HepG2 (cell line): ENCODE measurements around the gene NCBP2. TPM values are rescaled to one million over a fixed set of nuclear protein-coding genes. Genes with fewer than 3 reads are reported as not detected.
A peak's percentile ranks its signal among the peaks of the same experiment; 100 is the strongest.

Experiments
- FOXK1 ChIP-seq: sonication (generic); formaldehyde crosslinking; IDR thresholded peaks from 2 replicates; pipeline ENCODE4 v1.4.0; 2020; ENCODE audit warnings: low read depth, missing genetic modification reagents, borderline replicate concordance
- GZF1 ChIP-seq: sonication (generic); formaldehyde crosslinking; IDR thresholded peaks from 2 replicates; pipeline ENCODE4 v1.5.1; 2020; ENCODE audit warnings: mild to moderate bottlenecking, missing genetic modification reagents
- HDAC2 ChIP-seq: sonication (generic); formaldehyde crosslinking; IDR thresholded peaks from 2 replicates; pipeline ENCODE4 v1.4.0; 2020; ENCODE audit warnings: missing genetic modification reagents
- MXD4 ChIP-seq: IDR thresholded peaks from 2 replicates; pipeline ENCODE4 v1.6.1; 2016; ENCODE audit warnings: mild to moderate bottlenecking, missing biosample characterization, missing genetic modification reagents
- SIN3B ChIP-seq: fragments of 150-350 bp; IDR thresholded peaks from 2 replicates; pipeline ENCODE4 v1.6.1; 2014; ENCODE audit warnings: low read length
- SKI ChIP-seq: fragments of 450-650 bp; IDR thresholded peaks from one replicate; pipeline ENCODE4 v1.6.1; 2018; ENCODE audit warnings: mild to moderate bottlenecking; ENCODE audit not compliant: partially characterized antibody
- SOX6 ChIP-seq, 2 experiments: fragments of 450-650 bp in 1 of 2; sonication (generic) in 1 of 2; formaldehyde crosslinking in 1 of 2; IDR thresholded peaks; 2 replicates each; pipeline versions ENCODE4 v1.4.0 to v1.6.1; 2017 to 2020; ENCODE audit warnings: antibody characterized with exemption in 1 of 2, mild to moderate bottlenecking in 1 of 2, missing genetic modification reagents in 1 of 2
- YY1 ChIP-seq: IDR thresholded peaks from 2 replicates; pipeline ENCODE4 v1.6.1; 2011; ENCODE audit warnings: low read length, low read depth, moderate library complexity, mild to moderate bottlenecking; ENCODE audit not compliant: insufficient read depth, insufficient replicate concordance
- ZNF160 ChIP-seq: sonication (generic); formaldehyde crosslinking; IDR thresholded peaks from 2 replicates; pipeline ENCODE4 v1.8.0; 2022; ENCODE audit warnings: mild to moderate bottlenecking, inconsistent platforms, missing genetic modification reagents
- ZNF225 ChIP-seq: sonication (generic); formaldehyde crosslinking; IDR thresholded peaks from 2 replicates; pipeline ENCODE4 v1.4.0; 2020; ENCODE audit warnings: mild to moderate bottlenecking, missing genetic modification reagents
- ZNF232 ChIP-seq: sonication (generic); formaldehyde crosslinking; IDR thresholded peaks from 2 replicates; pipeline ENCODE4 v1.4.0; 2020; ENCODE audit warnings: missing genetic modification reagents, borderline replicate concordance
- ZNF468 ChIP-seq: sonication (generic); formaldehyde crosslinking; IDR thresholded peaks from 2 replicates; pipeline ENCODE4 v1.8.0; 2022; ENCODE audit warnings: mild to moderate bottlenecking, moderate library complexity, missing genetic modification reagents
- ZNF564 ChIP-seq: sonication (generic); formaldehyde crosslinking; IDR thresholded peaks from 2 replicates; pipeline ENCODE4 v1.8.1; 2023; ENCODE audit warnings: mild to moderate bottlenecking, missing genetic modification reagents
- ZNF746 ChIP-seq: sonication (generic); formaldehyde crosslinking; IDR thresholded peaks from 2 replicates; pipeline ENCODE4 v1.8.0; 2022; ENCODE audit warnings: mild to moderate bottlenecking, missing genetic modification reagents
- polyA plus RNA-seq, 8 experiments: library from polyadenylated mRNA; depleted of rRNA in 3 of 8; stranded (reverse) in 7 of 8; unstranded in 1 of 8; fragments of >200 nt; fragmentation: Illumina TruSeq in 4 of 8; extraction: Trizol in 4 of 8; gene quantifications; 2 replicates each; pipeline versions ENCODE4 v1.2.1 to v1.2.3, GENCODE V29; 2011 to 2016; ENCODE audit warnings: low read depth in 4 of 8, missing spikeins in 1 of 8, mixed read lengths in 1 of 8; ENCODE audit not compliant: insufficient read depth in 1 of 8
- total RNA-seq, 5 experiments: library from RNA; depleted of rRNA; stranded (reverse); fragments of >200 nt; fragmentation: Illumina TruSeq; extraction: Trizol; gene quantifications; 2 replicates each; pipeline ENCODE4 v1.2.3, GENCODE V29; 2016; ENCODE audit warnings: low read depth in 1 of 5
- TF ChIP-seq, protein P1 (sequence below): IDR thresholded peaks from 2 replicates; pipeline ENCODE4 v1.6.1; 2012; ENCODE audit warnings: low read length, improper control_type of control experiment
- TF ChIP-seq, protein P2 (sequence below): sonication (generic); formaldehyde crosslinking; IDR thresholded peaks from 2 replicates; pipeline ENCODE4 v1.9.0; 2021; ENCODE audit warnings: missing genetic modification reagents, borderline replicate concordance
- TF ChIP-seq, protein P3 (sequence below): sonication (generic); formaldehyde crosslinking; IDR thresholded peaks from 2 replicates; pipeline ENCODE4 v1.5.1; 2020; ENCODE audit warnings: mild to moderate bottlenecking, missing genetic modification reagents, borderline replicate concordance

NCBP2 gene
- total and polyA plus RNA-seq, 2 of the 13 experiments (the other 11 are each of a cell fraction or from before 2014, with no cell fraction given), result 58.7 to 95.5 TPM

DNA sequence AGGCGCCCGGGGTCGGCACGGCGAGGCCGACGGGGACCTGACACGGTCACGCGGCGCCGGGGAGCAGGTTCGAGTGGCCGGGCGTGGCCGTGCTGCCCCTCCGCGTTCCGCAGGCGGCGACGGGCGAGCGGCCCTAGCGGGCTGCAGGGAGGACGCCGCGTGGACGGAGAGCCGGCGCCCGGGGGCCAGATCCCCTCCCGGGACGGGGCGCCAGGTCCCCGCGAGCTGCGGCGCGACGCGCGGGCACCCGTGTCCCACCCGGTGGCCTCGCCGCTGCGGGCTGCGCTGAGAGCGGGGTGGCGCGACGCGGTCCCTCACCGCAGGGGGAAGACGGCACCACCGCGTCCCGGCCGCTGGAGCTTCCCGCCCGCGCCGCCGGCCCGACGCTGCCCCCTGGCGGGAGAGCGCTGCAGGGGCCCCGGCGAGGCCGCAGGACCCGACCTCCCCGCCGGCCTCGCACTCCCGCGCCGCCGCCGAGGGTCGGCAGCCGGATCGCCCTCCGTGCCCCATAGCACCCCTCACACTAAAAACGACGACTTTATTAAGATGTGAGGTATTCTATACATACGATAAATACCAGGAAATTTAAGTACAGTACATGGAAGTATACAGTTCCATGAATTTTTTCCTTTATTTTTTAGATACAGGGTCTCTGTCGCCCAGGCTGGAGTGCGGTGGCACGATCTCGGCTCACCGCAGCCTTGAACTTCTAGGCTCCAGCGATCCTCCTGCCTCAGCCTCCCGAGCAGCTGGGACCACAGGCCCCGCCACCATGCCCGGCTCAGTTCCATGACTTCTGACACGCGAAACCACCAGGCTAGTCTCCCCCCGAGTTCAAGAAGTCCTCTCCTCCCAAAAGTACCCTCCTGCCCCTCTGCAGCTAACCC, 27.6 kb upstream of the NCBP2 start (continued):
- TF ChIP-seq, protein P1, sequence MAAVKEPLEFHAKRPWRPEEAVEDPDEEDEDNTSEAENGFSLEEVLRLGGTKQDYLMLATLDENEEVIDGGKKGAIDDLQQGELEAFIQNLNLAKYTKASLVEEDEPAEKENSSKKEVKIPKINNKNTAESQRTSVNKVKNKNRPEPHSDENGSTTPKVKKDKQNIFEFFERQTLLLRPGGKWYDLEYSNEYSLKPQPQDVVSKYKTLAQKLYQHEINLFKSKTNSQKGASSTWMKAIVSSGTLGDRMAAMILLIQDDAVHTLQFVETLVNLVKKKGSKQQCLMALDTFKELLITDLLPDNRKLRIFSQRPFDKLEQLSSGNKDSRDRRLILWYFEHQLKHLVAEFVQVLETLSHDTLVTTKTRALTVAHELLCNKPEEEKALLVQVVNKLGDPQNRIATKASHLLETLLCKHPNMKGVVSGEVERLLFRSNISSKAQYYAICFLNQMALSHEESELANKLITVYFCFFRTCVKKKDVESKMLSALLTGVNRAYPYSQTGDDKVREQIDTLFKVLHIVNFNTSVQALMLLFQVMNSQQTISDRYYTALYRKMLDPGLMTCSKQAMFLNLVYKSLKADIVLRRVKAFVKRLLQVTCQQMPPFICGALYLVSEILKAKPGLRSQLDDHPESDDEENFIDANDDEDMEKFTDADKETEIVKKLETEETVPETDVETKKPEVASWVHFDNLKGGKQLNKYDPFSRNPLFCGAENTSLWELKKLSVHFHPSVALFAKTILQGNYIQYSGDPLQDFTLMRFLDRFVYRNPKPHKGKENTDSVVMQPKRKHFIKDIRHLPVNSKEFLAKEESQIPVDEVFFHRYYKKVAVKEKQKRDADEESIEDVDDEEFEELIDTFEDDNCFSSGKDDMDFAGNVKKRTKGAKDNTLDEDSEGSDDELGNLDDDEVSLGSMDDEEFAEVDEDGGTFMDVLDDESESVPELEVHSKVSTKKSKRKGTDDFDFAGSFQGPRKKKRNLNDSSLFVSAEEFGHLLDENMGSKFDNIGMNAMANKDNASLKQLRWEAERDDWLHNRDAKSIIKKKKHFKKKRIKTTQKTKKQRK, result no peak
- TF ChIP-seq SKI, result no peak
- peak; percentile 44; the same call in 1 of the 2 replicates for TF ChIP-seq ZNF746
- peak; percentile 66 for TF ChIP-seq YY1
- no peak for TF ChIP-seq SOX6 (IDR thresholded peaks at IDR 0.05)
- TF ChIP-seq SOX6 (CRISPR knock-in tag; IDR thresholded peaks at IDR 0.05), result no peak
- TF ChIP-seq ZNF232, result no peak; the same call in 1 of the 2 replicates
- TF ChIP-seq GZF1, result no peak
- no peak for TF ChIP-seq FOXK1 (CRISPR knock-in tag)
- no peak for TF ChIP-seq SIN3B
- TF ChIP-seq ZNF225, result no peak
- TF ChIP-seq, protein P2, sequence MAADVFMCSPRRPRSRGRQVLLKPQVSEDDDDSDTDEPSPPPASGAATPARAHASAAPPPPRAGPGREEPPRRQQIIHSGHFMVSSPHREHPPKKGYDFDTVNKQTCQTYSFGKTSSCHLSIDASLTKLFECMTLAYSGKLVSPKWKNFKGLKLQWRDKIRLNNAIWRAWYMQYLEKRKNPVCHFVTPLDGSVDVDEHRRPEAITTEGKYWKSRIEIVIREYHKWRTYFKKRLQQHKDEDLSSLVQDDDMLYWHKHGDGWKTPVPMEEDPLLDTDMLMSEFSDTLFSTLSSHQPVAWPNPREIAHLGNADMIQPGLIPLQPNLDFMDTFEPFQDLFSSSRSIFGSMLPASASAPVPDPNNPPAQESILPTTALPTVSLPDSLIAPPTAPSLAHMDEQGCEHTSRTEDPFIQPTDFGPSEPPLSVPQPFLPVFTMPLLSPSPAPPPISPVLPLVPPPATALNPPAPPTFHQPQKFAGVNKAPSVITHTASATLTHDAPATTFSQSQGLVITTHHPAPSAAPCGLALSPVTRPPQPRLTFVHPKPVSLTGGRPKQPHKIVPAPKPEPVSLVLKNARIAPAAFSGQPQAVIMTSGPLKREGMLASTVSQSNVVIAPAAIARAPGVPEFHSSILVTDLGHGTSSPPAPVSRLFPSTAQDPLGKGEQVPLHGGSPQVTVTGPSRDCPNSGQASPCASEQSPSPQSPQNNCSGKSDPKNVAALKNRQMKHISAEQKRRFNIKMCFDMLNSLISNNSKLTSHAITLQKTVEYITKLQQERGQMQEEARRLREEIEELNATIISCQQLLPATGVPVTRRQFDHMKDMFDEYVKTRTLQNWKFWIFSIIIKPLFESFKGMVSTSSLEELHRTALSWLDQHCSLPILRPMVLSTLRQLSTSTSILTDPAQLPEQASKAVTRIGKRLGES (CRISPR knock-in tag), result no peak
- no peak for TF ChIP-seq MXD4 (CRISPR knock-in tag)
- TF ChIP-seq HDAC2, result no peak
- TF ChIP-seq ZNF564 (CRISPR knock-in tag), result no peak; the same call in 1 of the 2 replicates
- TF ChIP-seq ZNF468 (CRISPR knock-in tag), result no peak
- TF ChIP-seq, protein P3, sequence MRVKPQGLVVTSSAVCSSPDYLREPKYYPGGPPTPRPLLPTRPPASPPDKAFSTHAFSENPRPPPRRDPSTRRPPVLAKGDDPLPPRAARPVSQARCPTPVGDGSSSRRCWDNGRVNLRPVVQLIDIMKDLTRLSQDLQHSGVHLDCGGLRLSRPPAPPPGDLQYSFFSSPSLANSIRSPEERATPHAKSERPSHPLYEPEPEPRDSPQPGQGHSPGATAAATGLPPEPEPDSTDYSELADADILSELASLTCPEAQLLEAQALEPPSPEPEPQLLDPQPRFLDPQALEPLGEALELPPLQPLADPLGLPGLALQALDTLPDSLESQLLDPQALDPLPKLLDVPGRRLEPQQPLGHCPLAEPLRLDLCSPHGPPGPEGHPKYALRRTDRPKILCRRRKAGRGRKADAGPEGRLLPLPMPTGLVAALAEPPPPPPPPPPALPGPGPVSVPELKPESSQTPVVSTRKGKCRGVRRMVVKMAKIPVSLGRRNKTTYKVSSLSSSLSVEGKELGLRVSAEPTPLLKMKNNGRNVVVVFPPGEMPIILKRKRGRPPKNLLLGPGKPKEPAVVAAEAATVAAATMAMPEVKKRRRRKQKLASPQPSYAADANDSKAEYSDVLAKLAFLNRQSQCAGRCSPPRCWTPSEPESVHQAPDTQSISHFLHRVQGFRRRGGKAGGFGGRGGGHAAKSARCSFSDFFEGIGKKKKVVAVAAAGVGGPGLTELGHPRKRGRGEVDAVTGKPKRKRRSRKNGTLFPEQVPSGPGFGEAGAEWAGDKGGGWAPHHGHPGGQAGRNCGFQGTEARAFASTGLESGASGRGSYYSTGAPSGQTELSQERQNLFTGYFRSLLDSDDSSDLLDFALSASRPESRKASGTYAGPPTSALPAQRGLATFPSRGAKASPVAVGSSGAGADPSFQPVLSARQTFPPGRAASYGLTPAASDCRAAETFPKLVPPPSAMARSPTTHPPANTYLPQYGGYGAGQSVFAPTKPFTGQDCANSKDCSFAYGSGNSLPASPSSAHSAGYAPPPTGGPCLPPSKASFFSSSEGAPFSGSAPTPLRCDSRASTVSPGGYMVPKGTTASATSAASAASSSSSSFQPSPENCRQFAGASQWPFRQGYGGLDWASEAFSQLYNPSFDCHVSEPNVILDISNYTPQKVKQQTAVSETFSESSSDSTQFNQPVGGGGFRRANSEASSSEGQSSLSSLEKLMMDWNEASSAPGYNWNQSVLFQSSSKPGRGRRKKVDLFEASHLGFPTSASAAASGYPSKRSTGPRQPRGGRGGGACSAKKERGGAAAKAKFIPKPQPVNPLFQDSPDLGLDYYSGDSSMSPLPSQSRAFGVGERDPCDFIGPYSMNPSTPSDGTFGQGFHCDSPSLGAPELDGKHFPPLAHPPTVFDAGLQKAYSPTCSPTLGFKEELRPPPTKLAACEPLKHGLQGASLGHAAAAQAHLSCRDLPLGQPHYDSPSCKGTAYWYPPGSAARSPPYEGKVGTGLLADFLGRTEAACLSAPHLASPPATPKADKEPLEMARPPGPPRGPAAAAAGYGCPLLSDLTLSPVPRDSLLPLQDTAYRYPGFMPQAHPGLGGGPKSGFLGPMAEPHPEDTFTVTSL, result no peak
- no peak; the same call in 1 of the 2 replicates for TF ChIP-seq ZNF160 (CRISPR knock-in tag)
